GM12878 (cell line): ENCODE results near the gene CD9. TPM values are rescaled to one million over a fixed set of nuclear protein-coding genes. Genes with fewer than 3 reads are reported as not detected.

Experiments
- ATF3 ChIP-seq: IDR thresholded peaks from 2 replicates; pipeline ENCODE4 v1.6.1; 2011; ENCODE audit warnings: low read depth, mild to moderate bottlenecking, low read length, moderate library complexity, borderline replicate concordance; ENCODE audit errors: extremely low read depth
- ELK1 ChIP-seq: IDR thresholded peaks from 2 replicates; pipeline ENCODE4 v1.6.1; 2012; ENCODE audit warnings: low read depth, low read length, improper control_type of control experiment
- HDAC6 ChIP-seq: fragments of 200-600 bp; sonication (generic); IDR thresholded peaks from one replicate; pipeline ENCODE4 v1.8.0; 2017; ENCODE audit warnings: antibody characterized with exemption; ENCODE audit not compliant: unreplicated experiment
- NFIC ChIP-seq: IDR thresholded peaks from 2 replicates; pipeline ENCODE4 v1.6.1; 2012; ENCODE audit warnings: low read depth, mild to moderate bottlenecking, inconsistent platforms, low read length, moderate library complexity
- NR2C1 ChIP-seq: fragments of 450-650 bp; IDR thresholded peaks from 2 replicates; pipeline ENCODE4 v1.6.1; 2017; ENCODE audit warnings: antibody characterized with exemption, mild to moderate bottlenecking, moderate library complexity
- PAX5 ChIP-seq: IDR thresholded peaks from 2 replicates; pipeline ENCODE4 v1.6.1; 2011; ENCODE audit warnings: low read depth, low read length, borderline replicate concordance
- POU2F2 ChIP-seq: IDR thresholded peaks from 3 replicates; pipeline ENCODE4 v1.6.1; 2011; ENCODE audit warnings: low read depth, mild to moderate bottlenecking, low read length, borderline replicate concordance
- RBBP5 ChIP-seq: fragments of 200-600 bp; sonication (generic); conservative IDR thresholded peaks from 2 replicates; pipeline ENCODE4 v1.6.1; 2016
- SMARCA5 ChIP-seq: fragments of 450-650 bp; IDR thresholded peaks from 2 replicates; pipeline ENCODE4 v1.6.1; 2017; ENCODE audit warnings: mild to moderate bottlenecking
- ZBTB4 ChIP-seq: fragments of 450-650 bp; formaldehyde crosslinking; IDR thresholded peaks from 2 replicates; pipeline ENCODE4 v1.4.0; 2022; ENCODE audit warnings: mild to moderate bottlenecking, moderate library complexity
- polyA plus RNA-seq, 11 experiments: library from polyadenylated mRNA; depleted of rRNA in 4 of 11; unstranded in 6 of 11; stranded (reverse) in 5 of 11; fragments of >200 nt; fragmentation: Nextera tagmentation in 4 of 11; fragmentation: Illumina TruSeq in 1 of 11; extraction: Ambion mirVana in 4 of 11; extraction: Trizol in 1 of 11; gene quantifications; 1 replicate in 1 of 11; 2 replicates in 10 of 11; pipeline versions ENCODE4 v1.2.1 to v1.2.3, GENCODE V29; 2011 to 2016; ENCODE audit warnings: inconsistent platforms in 2 of 11, missing spikeins in 2 of 11, low read depth in 1 of 11
- total RNA-seq, 4 experiments: library from RNA; depleted of rRNA in 3 of 4; stranded (reverse); fragments of >200 nt in 3 of 4; fragmentation: Illumina TruSeq in 1 of 4; extraction: Trizol in 1 of 4; gene quantifications; 2 replicates each; pipeline versions ENCODE4 v1.2.1 to v1.2.3, GENCODE V29; 2013 to 2021

CD9 gene
- total and polyA plus RNA-seq, 10 of the 15 experiments (the other 5 are each of a cell fraction or from before 2014, with no cell fraction given): 4.8 to 29.9 (median 9.7) TPM

GRCh38 chr12:6236641-6236940, 36.4 kb downstream of the CD9 start (continued):
- TF ChIP-seq ZBTB4 (no peak), NR2C1 (no peak), ATF3 (no peak), RBBP5 (no peak), NFIC (no peak), PAX5 (no peak), HDAC6 (no peak), POU2F2 (no peak), ELK1 (no peak), SMARCA5 (no peak)
